SU-DHL-6 (cell line): Measurements from ENCODE around the gene SLC39A9.

Experiments used
- EZH2phosphoT487 ChIP-seq: fragments of 200-600 bp; sonication (generic), shearing (Covaris generic); conservative IDR thresholded peaks from 2 replicates; pipeline ENCODE4 v1.6.1; 2018; ENCODE audit warnings: mild to moderate bottlenecking, antibody characterized with exemption, low read length, moderate library complexity, mixed read lengths
- TF ChIP-seq, protein P1 (sequence below): fragments of 200-600 bp; sonication (generic); IDR thresholded peaks from one replicate; pipeline ENCODE4 v1.5.1; 2017; ENCODE audit warnings: antibody characterized with exemption, mild to moderate bottlenecking, low read length, moderate library complexity; ENCODE audit not compliant: insufficient read depth, poor library complexity, severe bottlenecking

DNA sequence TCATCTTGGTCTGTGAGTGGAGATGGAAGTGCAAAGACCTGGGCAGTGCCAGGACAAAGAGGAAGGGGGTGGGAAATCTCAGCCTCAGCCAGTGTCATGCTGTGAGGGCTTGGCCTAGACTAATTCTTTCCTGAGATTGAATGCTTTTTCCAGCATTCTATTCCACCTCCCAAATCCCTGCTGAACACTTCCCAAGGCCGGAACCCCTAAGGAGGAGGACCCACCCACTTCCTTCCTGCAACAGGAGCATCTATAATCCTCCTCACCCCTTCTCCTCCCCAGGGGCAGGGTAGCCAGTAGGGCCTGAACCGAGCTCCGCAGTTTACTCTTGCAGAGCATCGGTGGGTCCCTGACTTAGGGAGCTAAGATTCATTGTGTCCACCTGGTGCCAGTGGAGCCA, 89.3 kb downstream of the SLC39A9 start:
- TF ChIP-seq, protein P1, sequence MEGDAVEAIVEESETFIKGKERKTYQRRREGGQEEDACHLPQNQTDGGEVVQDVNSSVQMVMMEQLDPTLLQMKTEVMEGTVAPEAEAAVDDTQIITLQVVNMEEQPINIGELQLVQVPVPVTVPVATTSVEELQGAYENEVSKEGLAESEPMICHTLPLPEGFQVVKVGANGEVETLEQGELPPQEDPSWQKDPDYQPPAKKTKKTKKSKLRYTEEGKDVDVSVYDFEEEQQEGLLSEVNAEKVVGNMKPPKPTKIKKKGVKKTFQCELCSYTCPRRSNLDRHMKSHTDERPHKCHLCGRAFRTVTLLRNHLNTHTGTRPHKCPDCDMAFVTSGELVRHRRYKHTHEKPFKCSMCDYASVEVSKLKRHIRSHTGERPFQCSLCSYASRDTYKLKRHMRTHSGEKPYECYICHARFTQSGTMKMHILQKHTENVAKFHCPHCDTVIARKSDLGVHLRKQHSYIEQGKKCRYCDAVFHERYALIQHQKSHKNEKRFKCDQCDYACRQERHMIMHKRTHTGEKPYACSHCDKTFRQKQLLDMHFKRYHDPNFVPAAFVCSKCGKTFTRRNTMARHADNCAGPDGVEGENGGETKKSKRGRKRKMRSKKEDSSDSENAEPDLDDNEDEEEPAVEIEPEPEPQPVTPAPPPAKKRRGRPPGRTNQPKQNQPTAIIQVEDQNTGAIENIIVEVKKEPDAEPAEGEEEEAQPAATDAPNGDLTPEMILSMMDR, result no peak
- no peak for TF ChIP-seq EZH2phosphoT487
